Thoracic aorta (tissue), 2 donors: ENCODE results near the gene NR2F1-AS1. TPM values are rescaled to one million over a fixed set of nuclear protein-coding genes. Genes with fewer than 3 reads are reported as not detected.

Experiments used
- ATAC-seq: fragments of 150-250 bp; one replicate; pipeline ENCODE4 v1.8.0; 2017; ENCODE audit warnings: low read depth; ENCODE audit not compliant: insufficient number of reproducible peaks, low FRiP score
- DNase-seq: peaks from one replicate; pipeline ENCODE4 v3.0.0-alpha.2; 2020; ENCODE audit warnings: low spot score
- H3K27ac ChIP-seq, 2 donors: fragments of 200-600 bp; sonication (generic); 1 replicate in 1 of 2; 2 replicates in 1 of 2; pipeline ENCODE4 v1.5.1; 2016; ENCODE audit warnings: mild to moderate bottlenecking in 2 of 2, moderate library complexity in 2 of 2
- H3K27me3 ChIP-seq: fragments of 200-600 bp; sonication (generic); replicated peaks from 2 replicates; pipeline ENCODE4 v1.6.0; 2016; ENCODE audit warnings: mild to moderate bottlenecking; ENCODE audit not compliant: insufficient read depth
- H3K36me3 ChIP-seq: fragments of 200-600 bp; sonication (generic); one replicate; pipeline ENCODE4 v1.5.1; 2016
- H3K4me1 ChIP-seq, 2 donors: fragments of 200-600 bp; sonication (generic); 1 replicate in 1 of 2; 2 replicates in 1 of 2; pipeline versions ENCODE4 v1.5.1 to v1.6.0; 2016; ENCODE audit warnings: low read depth in 2 of 2, mild to moderate bottlenecking in 1 of 2; ENCODE audit not compliant: control insufficient read depth in 1 of 2
- H3K4me3 ChIP-seq: fragments of 200-600 bp; sonication (generic); 2 replicates; pipeline ENCODE4 v1.5.1; 2016; ENCODE audit warnings: mild to moderate bottlenecking
- H3K9me3 ChIP-seq: fragments of 200-600 bp; sonication (generic); 2 replicates; pipeline ENCODE4 v1.5.1; 2016
- CTCF ChIP-seq: fragments of 200-600 bp; sonication (generic); IDR thresholded peaks from one replicate; pipeline ENCODE4 v1.5.1; 2019; ENCODE audit warnings: antibody characterized with exemption
- total RNA-seq, 2 donors: library from RNA; depleted of rRNA; stranded (reverse); fragments of >200 nt; gene quantifications; one replicate each; pipeline versions ENCODE4 v1.1.0 to v1.2.3, GENCODE V29; 2016

Gene NR2F1-AS1
- total RNA-seq, 2 donors from 2014 or later: 0.54 to 8.7 TPM

GRCh38 chr5:93406971-93407401, 174.0 kb downstream of the NR2F1-AS1 start:
- Histone ChIP-seq H3K4me3 (no peak overlapping the region), H3K9me3 (no peaks in the 10 kb centered on the region), H3K4me1 (no peaks in the 10 kb centered on the region), H3K27me3 (no peaks in the 10 kb centered on the region), H3K36me3 (no peaks in the 10 kb centered on the region), H3K27ac (no peak overlapping the region)
- DNase-seq (no peak), ATAC-seq (no peak)
- TF ChIP-seq CTCF: no peak

DNA sequence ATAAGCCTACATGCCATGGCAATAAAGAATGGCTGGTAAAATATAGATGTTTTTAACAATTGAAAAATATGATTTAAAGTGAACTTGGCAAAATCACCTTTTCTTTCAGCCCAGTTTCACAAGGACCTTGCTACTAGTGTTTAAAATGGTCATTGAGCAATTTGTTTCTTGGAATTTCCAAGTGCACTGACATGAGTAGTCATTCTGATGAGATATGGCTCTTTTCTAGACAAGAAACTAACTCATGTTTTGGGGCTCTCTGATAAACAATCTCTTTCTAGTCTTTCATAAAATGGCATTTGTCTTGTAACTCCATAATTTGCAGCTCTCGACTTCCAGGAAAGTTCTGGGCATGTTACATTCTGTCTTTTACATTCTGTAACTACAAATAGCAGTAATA, 176.8 kb downstream of the NR2F1-AS1 start:
- Histone ChIP-seq H3K36me3 (no peaks in the 10 kb centered on the region), H3K27ac (no peak overlapping the region)
- TF ChIP-seq CTCF: no peak

DNA sequence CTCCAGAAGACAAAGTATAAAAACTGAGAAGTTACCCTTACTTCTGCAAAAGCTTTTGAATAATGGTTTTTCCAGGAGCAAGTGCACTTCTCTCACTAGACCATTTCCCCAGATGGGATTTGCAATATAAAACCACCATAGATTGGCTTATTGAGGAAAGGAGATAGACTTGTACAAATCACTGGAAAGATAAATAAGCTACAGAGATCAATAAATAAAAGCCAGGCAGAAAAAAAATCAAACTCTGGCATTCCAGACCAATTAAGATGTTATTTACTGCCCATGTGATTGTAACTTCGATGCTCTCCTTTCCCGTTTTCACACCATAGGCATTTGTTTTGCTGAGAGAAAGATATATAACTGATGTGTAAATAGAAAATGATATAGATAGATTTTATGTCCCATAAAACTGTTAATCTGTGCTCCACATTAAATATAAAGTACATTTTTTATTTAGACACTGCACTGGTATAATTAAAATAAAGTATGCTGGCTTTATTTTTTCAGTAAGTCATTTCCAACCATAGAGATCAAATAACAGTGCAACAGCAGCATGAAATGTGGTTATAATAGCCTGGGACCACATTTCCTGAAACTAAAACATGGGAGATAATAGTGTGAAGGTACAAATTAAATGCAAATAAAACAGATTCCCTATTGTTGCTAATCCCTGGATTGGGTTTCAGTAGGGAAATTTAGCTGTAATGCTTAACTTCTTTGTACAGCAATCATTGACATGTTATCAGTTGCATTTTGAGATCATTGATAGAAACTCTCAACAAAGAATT, 177.7 kb downstream of the NR2F1-AS1 start:
- Histone ChIP-seq H3K27me3 (no peaks in the 10 kb centered on the region), H3K4me1 (no peaks in the 10 kb centered on the region), H3K27ac (no peak overlapping the region), H3K4me3 (no peak overlapping the region), H3K36me3 (no peaks in the 10 kb centered on the region), H3K9me3 (no peaks in the 10 kb centered on the region)
- no peak for ATAC-seq
- no peak for TF ChIP-seq CTCF
- no peak for DNase-seq

More for the DNA sequence above, 176.8 kb downstream of the NR2F1-AS1 start:
- ATAC-seq (no peak), DNase-seq (no peak)
- H3K9me3 ChIP-seq: no peaks in the 10 kb centered on the region
- no peaks in the 10 kb centered on the region for H3K27me3 ChIP-seq
- no peaks in the 10 kb centered on the region for H3K4me1 ChIP-seq
- H3K4me3 ChIP-seq: no peak overlapping the region

GRCh38 chr5:93402451-93402850, 178.6 kb downstream of the NR2F1-AS1 start:
- TF ChIP-seq CTCF: no peak
- H3K4me3 ChIP-seq: no peak overlapping the region
- DNase-seq (no peak), ATAC-seq (no peak)
- H3K36me3 ChIP-seq: no peaks in the 10 kb centered on the region
- H3K27ac ChIP-seq: no peak overlapping the region
- no peaks in the 10 kb centered on the region for H3K27me3 ChIP-seq
- no peaks in the 10 kb centered on the region for H3K4me1 ChIP-seq
- H3K9me3 ChIP-seq: no peaks in the 10 kb centered on the region

- no peaks in the 10 kb centered on the region for H3K36me3 ChIP-seq
- ATAC-seq: no peak
- no peaks in the 10 kb centered on the region for H3K4me1 ChIP-seq
- no peak for DNase-seq
- no peaks in the 10 kb centered on the region for H3K27me3 ChIP-seq
- no peak overlapping the region for H3K4me3 ChIP-seq
- no peak overlapping the region for H3K27ac ChIP-seq
- TF ChIP-seq CTCF: no peak
- H3K9me3 ChIP-seq: no peaks in the 10 kb centered on the region
These were observed 179.3 kb downstream of the NR2F1-AS1 start for GRCh38 chr5:93401634-93402213.
